HepG2 (cell line): Measurements from ENCODE around the gene FRMD4B. TPM values are rescaled to one million over a fixed set of nuclear protein-coding genes. Genes with fewer than 3 reads are reported as not detected.

Experiments
- ATAC-seq: fragments of 200-7000 bp; cut with Tn5 transposase; 3 replicates; pipeline ENCODE4 v1.9.1; 2020; ENCODE audit warnings: mild to moderate bottlenecking, moderate library complexity
- BruUV-seq: library from RNA; stranded (reverse); fragments of 400-500 nt; replicated peaks from 2 replicates; lab custom pipeline; 2021; lab: Mats Ljungman, UMichigan
- CTCF ChIA-PET: fragments of 300-600 bp; formaldehyde crosslinking; extraction: SDS; loops from one replicate; lab custom pipeline; 2021; ENCODE audit warnings: low total read pairs, inconsistent platforms, low intra/inter-chr PET ratio; lab: Yijun Ruan, JAX
- POLR2A ChIA-PET: fragments of 350-600 bp; sonication (Branson Sonifier 250); formaldehyde crosslinking; loops from one replicate; lab custom pipeline; 2020; ENCODE audit warnings: antibody characterized with exemption, inconsistent platforms; lab: Yijun Ruan, JAX
- DNase-seq: peaks from one replicate; pipeline ENCODE4 v3.0.0-alpha.2; 2015; ENCODE audit warnings: low spot score
- FAIRE-seq: peaks from 3 replicates; lab custom pipeline; 2011; peaks lifted over from hg19 to GRCh38; lab: Jason Lieb, UNC
- H2AFZ ChIP-seq: one replicate; pipeline ENCODE4 v1.6.1; 2011; ENCODE audit warnings: low read length, inconsistent platforms
- H3K27ac ChIP-seq: fragments of 300-600 bp; 3 replicates; pipeline ENCODE4 v1.8.0; 2011; ENCODE audit warnings: mixed run types, mild to moderate bottlenecking, mixed read lengths, low read length, inconsistent platforms; ENCODE audit not compliant: insufficient read depth; ENCODE audit errors: extremely low read length
- H3K27me3 ChIP-seq, 2 experiments: fragments of 200-600 bp in 1 of 2; 2 replicates in 1 of 2; 3 replicates in 1 of 2; pipeline versions ENCODE4 v1.6.0 to v1.8.0; 2011; ENCODE audit warnings: low read length in 2 of 2, mild to moderate bottlenecking in 2 of 2, moderate library complexity in 2 of 2, inconsistent platforms in 1 of 2; ENCODE audit not compliant: insufficient read depth in 2 of 2, control insufficient read depth in 1 of 2
- H3K36me3 ChIP-seq, 2 experiments: fragments of 200-600 bp in 1 of 2; replicated peaks in 1 of 2; 2 replicates in 1 of 2; 3 replicates in 1 of 2; pipeline versions ENCODE4 v1.5.1 to v1.8.0; 2011; ENCODE audit warnings: low read length in 2 of 2, inconsistent platforms in 1 of 2; ENCODE audit not compliant: insufficient read depth in 2 of 2, control insufficient read depth in 1 of 2
- H3K4me1 ChIP-seq: 2 replicates; pipeline ENCODE4 v1.5.1; 2012; ENCODE audit warnings: low read length, inconsistent platforms; ENCODE audit not compliant: insufficient read depth
- H3K4me2 ChIP-seq: 2 replicates; pipeline ENCODE4 v1.6.0; 2011; ENCODE audit warnings: low read depth, low read length, inconsistent platforms
- H3K4me3 ChIP-seq, 3 experiments: fragments of 200-600 bp in 1 of 3; sonication (generic), shearing (Covaris generic) in 1 of 3; replicated peaks in 1 of 3; 2 replicates each; pipeline ENCODE4 v1.5.1; 2011 to 2016; ENCODE audit warnings: low read length in 3 of 3, inconsistent platforms in 2 of 3, low read depth in 2 of 3, mild to moderate bottlenecking in 2 of 3, control low read depth in 1 of 3, mixed read lengths in 1 of 3; ENCODE audit not compliant: insufficient read depth in 1 of 3
- H3K79me2 ChIP-seq: one replicate; pipeline ENCODE4 v1.6.1; 2011; ENCODE audit warnings: low read length, inconsistent platforms; ENCODE audit not compliant: insufficient read depth
- H3K9ac ChIP-seq: 2 replicates; pipeline ENCODE4 v1.6.0; 2011; ENCODE audit warnings: mild to moderate bottlenecking, low read depth, low read length, inconsistent platforms; ENCODE audit not compliant: insufficient read depth
- H3K9me3 ChIP-seq: 2 replicates; pipeline ENCODE4 v1.5.1; 2012; ENCODE audit warnings: mild to moderate bottlenecking, low read length
- H4K20me1 ChIP-seq: 2 replicates; pipeline ENCODE4 v1.6.0; 2011; ENCODE audit warnings: inconsistent platforms, mild to moderate bottlenecking, low read length, moderate library complexity; ENCODE audit not compliant: insufficient read depth
- BRF2 ChIP-seq: sonication (generic); formaldehyde crosslinking; IDR thresholded peaks from 2 replicates; pipeline ENCODE4 v1.8.1; 2022; ENCODE audit warnings: mild to moderate bottlenecking, missing genetic modification reagents
- CTCF ChIP-seq: sonication (generic); formaldehyde crosslinking; IDR thresholded peaks from 2 replicates; pipeline ENCODE4 v1.5.0; 2020; ENCODE audit warnings: mild to moderate bottlenecking, missing genetic modification reagents, moderate library complexity
- EEA1 ChIP-seq: sonication (generic); formaldehyde crosslinking; IDR thresholded peaks from 2 replicates; pipeline ENCODE4 v1.5.1; 2020; ENCODE audit warnings: mild to moderate bottlenecking, missing genetic modification reagents, borderline replicate concordance
- FOXA1 ChIP-seq, 2 experiments: fragments of 450-650 bp in 1 of 2; sonication (generic) in 1 of 2; formaldehyde crosslinking in 1 of 2; IDR thresholded peaks; 2 replicates each; pipeline versions ENCODE4 v1.4.0 to v1.6.1; 2016 to 2020; ENCODE audit warnings: missing genetic modification reagents in 1 of 2
- PAWR ChIP-seq: sonication (generic); formaldehyde crosslinking; IDR thresholded peaks from 2 replicates; pipeline ENCODE4 v1.4.0; 2020; ENCODE audit warnings: missing genetic modification reagents, mild to moderate bottlenecking, borderline replicate concordance
- TBX3 ChIP-seq: fragments of 450-650 bp; IDR thresholded peaks from 2 replicates; pipeline ENCODE4 v1.6.1; 2017; ENCODE audit warnings: antibody characterized with exemption, mild to moderate bottlenecking, inconsistent platforms, borderline replicate concordance
- ZFP82 ChIP-seq: sonication (generic); formaldehyde crosslinking; IDR thresholded peaks from 2 replicates; pipeline ENCODE4 v1.5.1; 2020; ENCODE audit warnings: mild to moderate bottlenecking, missing genetic modification reagents, borderline replicate concordance
- WGBS: methylation state at CpG from one replicate; pipeline ENCODE4 v1.1.6; 2017; ENCODE audit warnings: low lambda C conversion rate; 5-methylcytosine and 5-hydroxymethylcytosine counted together
- in situ Hi-C: cut with HindIII; loops from 2 replicates; pipeline ENCODE4 v1.10.0; 2017; ENCODE audit warnings: low pct_unique_long_range_greater_than_20kb; ENCODE audit not compliant: extremely low pct_ligation_motif_present
- intact Hi-C: fragments of 100-400 bp; cut with micrococcal nuclease; formaldehyde crosslinking; loops from one replicate; pipeline ENCODE4 v1.10.0; 2022; ENCODE audit not compliant: unreplicated experiment
- polyA plus RNA-seq, 8 experiments: library from polyadenylated mRNA; depleted of rRNA in 3 of 8; stranded (reverse) in 7 of 8; unstranded in 1 of 8; fragments of >200 nt; fragmentation: Illumina TruSeq in 4 of 8; extraction: Trizol in 4 of 8; gene quantifications; 2 replicates each; pipeline versions ENCODE4 v1.2.1 to v1.2.3, GENCODE V29; 2011 to 2016; ENCODE audit warnings: low read depth in 4 of 8, missing spikeins in 1 of 8, mixed read lengths in 1 of 8; ENCODE audit not compliant: insufficient read depth in 1 of 8
- total RNA-seq, 5 experiments: library from RNA; depleted of rRNA; stranded (reverse); fragments of >200 nt; fragmentation: Illumina TruSeq; extraction: Trizol; gene quantifications; 2 replicates each; pipeline ENCODE4 v1.2.3, GENCODE V29; 2016; ENCODE audit warnings: low read depth in 1 of 5
- TF ChIP-seq, protein P1 (sequence below): sonication (generic); formaldehyde crosslinking; IDR thresholded peaks from 2 replicates; pipeline ENCODE4 v1.8.0; 2022; ENCODE audit warnings: missing genetic modification reagents, mild to moderate bottlenecking, inconsistent platforms, borderline replicate concordance
- TF ChIP-seq, protein P2 (sequence below): sonication (generic); formaldehyde crosslinking; IDR thresholded peaks from one replicate; pipeline ENCODE4 v1.5.1; 2020; ENCODE audit warnings: mild to moderate bottlenecking, missing genetic modification reagents; ENCODE audit errors: not compliant biosample characterization
- TF ChIP-seq, protein P3 (sequence below): sonication (generic); formaldehyde crosslinking; IDR thresholded peaks from 2 replicates; pipeline ENCODE4 v1.5.0; 2020; ENCODE audit warnings: missing genetic modification reagents

The FRMD4B gene
- total and polyA plus RNA-seq, 2 of the 13 experiments (the other 11 are each of a cell fraction or from before 2014, with no cell fraction given) = 3.0 to 3.3 TPM

DNA sequence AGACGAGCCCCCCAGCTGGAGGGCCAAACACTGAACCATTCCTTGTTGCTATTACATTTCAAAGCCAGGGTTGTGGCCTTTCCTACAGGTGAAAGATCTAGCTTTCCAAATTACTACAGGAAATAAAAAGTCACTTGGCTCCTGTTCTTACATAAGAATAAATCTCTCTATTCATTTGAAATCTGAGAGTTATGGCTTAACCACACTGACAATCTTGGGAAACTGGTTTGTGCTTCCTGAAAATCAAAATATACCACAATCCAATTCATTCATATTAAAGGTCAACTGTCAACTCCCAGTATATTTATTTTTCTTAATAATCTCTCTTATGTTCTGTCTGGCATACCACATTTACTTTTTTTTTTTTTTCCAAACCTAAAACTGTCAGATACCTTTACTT, 159.8 kb downstream of the FRMD4B start:
- Histone ChIP-seq H3K27me3 (no peaks in the 10 kb centered on the region), H3K9me3 (no peaks in the 10 kb centered on the region), H3K36me3 (no peaks in the 10 kb centered on the region), H3K79me2 (no peaks in the 10 kb centered on the region), H2AFZ (no peak overlapping the region), H3K27ac (no peak overlapping the region), H3K4me2 (no peak overlapping the region), H4K20me1 (no peaks in the 10 kb centered on the region), H3K4me1 (no peaks in the 10 kb centered on the region), H3K4me3 (no peak overlapping the region), H3K9ac (no peak overlapping the region)
- no TSS peak for BruUV-seq
- POLR2A ChIA-PET = no interaction called here
- no peak for DNase-seq
- CTCF ChIA-PET = no interaction called here
- intact Hi-C loops (no loop called here), in situ Hi-C loops (no loop called here)
- 11% methylated on average over 1 of the region's 1 CpG for WGBS
- no peak for ATAC-seq
- no peak for FAIRE-seq
- TF ChIP-seq, protein P1, sequence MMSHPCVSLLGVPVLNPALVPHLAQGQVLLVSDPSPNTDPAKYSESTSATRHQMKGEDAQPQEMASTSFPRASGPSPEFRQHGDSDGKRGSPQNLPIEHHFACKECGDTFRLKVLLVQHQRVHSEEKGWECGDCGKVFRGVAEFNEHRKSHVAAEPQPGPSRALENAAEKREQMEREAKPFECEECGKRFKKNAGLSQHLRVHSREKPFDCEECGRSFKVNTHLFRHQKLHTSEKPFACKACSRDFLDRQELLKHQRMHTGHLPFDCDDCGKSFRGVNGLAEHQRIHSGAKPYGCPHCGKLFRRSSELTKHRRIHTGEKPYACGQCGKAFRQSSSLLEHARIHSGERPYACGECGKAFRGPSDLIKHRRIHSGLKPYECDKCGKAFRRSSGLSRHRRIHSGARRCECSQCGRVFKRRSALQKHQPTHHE = no peak
- TF ChIP-seq PAWR (CRISPR knock-in tag) (no peak), CTCF (no peak), ZFP82 (no peak), TBX3 (no peak), BRF2 (CRISPR knock-in tag) (no peak), FOXA1 (IDR thresholded peaks at IDR 0.05) (no peak), FOXA1 (CRISPR knock-in tag; IDR thresholded peaks at IDR 0.05) (no peak), EEA1 (CRISPR knock-in tag) (no peak)
- TF ChIP-seq, protein P2, sequence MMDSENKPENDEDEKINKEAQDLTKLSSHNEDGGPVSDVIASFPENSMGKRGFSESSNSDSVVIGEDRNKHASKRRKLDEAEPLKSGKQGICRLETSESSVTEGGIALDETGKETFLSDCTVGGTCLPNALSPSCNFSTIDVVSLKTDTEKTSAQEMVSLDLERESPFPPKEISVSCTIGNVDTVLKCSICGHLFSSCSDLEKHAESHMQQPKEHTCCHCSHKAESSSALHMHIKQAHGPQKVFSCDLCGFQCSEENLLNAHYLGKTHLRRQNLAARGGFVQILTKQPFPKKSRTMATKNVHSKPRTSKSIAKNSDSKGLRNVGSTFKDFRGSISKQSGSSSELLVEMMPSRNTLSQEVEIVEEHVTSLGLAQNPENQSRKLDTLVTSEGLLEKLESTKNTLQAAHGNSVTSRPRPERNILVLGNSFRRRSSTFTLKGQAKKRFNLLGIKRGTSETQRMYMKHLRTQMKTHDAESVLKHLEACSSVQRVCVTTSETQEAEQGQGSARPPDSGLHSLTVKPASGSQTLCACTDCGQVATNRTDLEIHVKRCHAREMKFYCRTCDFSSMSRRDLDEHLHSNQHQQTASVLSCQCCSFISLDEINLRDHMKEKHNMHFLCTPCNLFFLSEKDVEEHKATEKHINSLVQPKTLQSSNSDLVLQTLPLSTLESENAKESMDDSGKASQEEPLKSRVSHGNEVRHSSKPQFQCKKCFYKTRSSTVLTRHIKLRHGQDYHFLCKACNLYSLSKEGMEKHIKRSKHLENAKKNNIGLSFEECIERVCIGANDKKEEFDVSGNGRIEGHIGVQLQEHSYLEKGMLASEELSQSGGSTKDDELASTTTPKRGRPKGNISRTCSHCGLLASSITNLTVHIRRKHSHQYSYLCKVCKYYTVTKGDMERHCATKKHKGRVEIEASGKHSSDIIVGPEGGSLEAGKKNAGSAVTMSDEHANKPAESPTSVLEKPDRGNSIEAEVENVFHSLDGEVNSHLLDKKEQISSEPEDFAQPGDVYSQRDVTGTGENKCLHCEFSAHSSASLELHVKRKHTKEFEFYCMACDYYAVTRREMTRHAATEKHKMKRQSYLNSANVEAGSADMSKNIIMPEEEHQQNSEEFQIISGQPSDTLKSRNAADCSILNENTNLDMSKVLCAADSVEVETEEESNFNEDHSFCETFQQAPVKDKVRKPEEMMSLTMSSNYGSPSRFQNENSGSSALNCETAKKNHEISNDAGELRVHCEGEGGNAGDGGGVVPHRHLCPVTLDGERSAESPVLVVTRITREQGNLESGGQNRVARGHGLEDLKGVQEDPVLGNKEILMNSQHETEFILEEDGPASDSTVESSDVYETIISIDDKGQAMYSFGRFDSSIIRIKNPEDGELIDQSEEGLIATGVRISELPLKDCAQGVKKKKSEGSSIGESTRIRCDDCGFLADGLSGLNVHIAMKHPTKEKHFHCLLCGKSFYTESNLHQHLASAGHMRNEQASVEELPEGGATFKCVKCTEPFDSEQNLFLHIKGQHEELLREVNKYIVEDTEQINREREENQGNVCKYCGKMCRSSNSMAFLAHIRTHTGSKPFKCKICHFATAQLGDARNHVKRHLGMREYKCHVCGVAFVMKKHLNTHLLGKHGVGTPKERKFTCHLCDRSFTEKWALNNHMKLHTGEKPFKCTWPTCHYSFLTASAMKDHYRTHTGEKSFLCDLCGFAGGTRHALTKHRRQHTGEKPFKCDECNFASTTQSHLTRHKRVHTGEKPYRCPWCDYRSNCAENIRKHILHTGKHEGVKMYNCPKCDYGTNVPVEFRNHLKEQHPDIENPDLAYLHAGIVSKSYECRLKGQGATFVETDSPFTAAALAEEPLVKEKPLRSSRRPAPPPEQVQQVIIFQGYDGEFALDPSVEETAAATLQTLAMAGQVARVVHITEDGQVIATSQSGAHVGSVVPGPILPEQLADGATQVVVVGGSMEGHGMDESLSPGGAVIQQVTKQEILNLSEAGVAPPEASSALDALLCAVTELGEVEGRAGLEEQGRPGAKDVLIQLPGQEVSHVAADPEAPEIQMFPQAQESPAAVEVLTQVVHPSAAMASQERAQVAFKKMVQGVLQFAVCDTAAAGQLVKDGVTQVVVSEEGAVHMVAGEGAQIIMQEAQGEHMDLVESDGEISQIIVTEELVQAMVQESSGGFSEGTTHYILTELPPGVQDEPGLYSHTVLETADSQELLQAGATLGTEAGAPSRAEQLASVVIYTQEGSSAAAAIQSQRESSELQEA (CRISPR knock-in tag) = no peak
- TF ChIP-seq, protein P3, sequence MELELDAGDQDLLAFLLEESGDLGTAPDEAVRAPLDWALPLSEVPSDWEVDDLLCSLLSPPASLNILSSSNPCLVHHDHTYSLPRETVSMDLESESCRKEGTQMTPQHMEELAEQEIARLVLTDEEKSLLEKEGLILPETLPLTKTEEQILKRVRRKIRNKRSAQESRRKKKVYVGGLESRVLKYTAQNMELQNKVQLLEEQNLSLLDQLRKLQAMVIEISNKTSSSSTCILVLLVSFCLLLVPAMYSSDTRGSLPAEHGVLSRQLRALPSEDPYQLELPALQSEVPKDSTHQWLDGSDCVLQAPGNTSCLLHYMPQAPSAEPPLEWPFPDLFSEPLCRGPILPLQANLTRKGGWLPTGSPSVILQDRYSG (CRISPR knock-in tag) = no peak
